HEK293 (cell line): ENCODE results near the gene GUCY1A2.

Experiments used
- CTCF ChIA-PET: fragments of 350-600 bp; formaldehyde crosslinking; extraction: SDS; loops from one replicate; lab custom pipeline; 2021; ENCODE audit warnings: antibody characterized with exemption; lab: Yijun Ruan, JAX
- POLR2A ChIA-PET: fragments of 300-600 bp; formaldehyde crosslinking; extraction: SDS; loops from one replicate; lab custom pipeline; 2020; ENCODE audit warnings: antibody characterized with exemption, inconsistent platforms; lab: Yijun Ruan, JAX
- H3K27ac ChIP-seq: fragments of 200-500 bp; sonication (Bioruptor generic); 2 replicates; pipeline ENCODE4 v1.5.1; 2014; ENCODE audit warnings: low read depth, low read length, control low read depth, inconsistent platforms; ENCODE audit errors: extremely low read depth
- H3K36me3 ChIP-seq, 2 experiments: fragments of 200-500 bp in 1 of 2; sonication (Bioruptor generic) in 1 of 2; 1 replicate in 1 of 2; 2 replicates in 1 of 2; pipeline ENCODE4 v1.5.1; 2014 to 2017; ENCODE audit warnings: inconsistent platforms in 2 of 2, low read length in 2 of 2; ENCODE audit not compliant: control insufficient read depth in 2 of 2, insufficient read depth in 1 of 2
- H3K4me1 ChIP-seq: fragments of 200-500 bp; sonication (Bioruptor generic); 2 replicates; pipeline ENCODE4 v1.5.1; 2014; ENCODE audit warnings: mild to moderate bottlenecking, low read length, inconsistent platforms; ENCODE audit not compliant: control insufficient read depth, insufficient read depth
- H3K4me3 ChIP-seq: 2 replicates; pipeline ENCODE4 v1.5.1; 2011; ENCODE audit warnings: low read depth, mild to moderate bottlenecking, control low read depth, low read length, moderate library complexity
- H3K9me3 ChIP-seq: fragments of 200-500 bp; sonication (Bioruptor generic); 2 replicates; pipeline ENCODE4 v1.5.1; 2014; ENCODE audit warnings: low read depth, low read length, inconsistent platforms; ENCODE audit not compliant: control insufficient read depth, insufficient read depth
- BCL11A ChIP-seq: fragments of 450-650 bp; formaldehyde crosslinking; IDR thresholded peaks from 2 replicates; pipeline ENCODE4 v1.5.1; 2016; ENCODE audit warnings: low read depth, missing biosample characterization, missing genetic modification characterization
- PRDM1 ChIP-seq: fragments of 450-650 bp; formaldehyde crosslinking; IDR thresholded peaks from 2 replicates; pipeline ENCODE4; 2016; ENCODE audit warnings: missing biosample characterization, missing genetic modification characterization
- PRDM10 ChIP-seq: fragments of 450-650 bp; formaldehyde crosslinking; IDR thresholded peaks from 2 replicates; pipeline ENCODE4 v1.5.1; 2016; ENCODE audit warnings: missing biosample characterization, missing genetic modification characterization
- TCF7L2 ChIP-seq: IDR thresholded peaks from 2 replicates; pipeline ENCODE4 v1.6.1; 2011; ENCODE audit warnings: low read depth, mild to moderate bottlenecking, inconsistent platforms, low read length, moderate library complexity, borderline replicate concordance
- ZNF10 ChIP-seq: fragments of 450-650 bp; formaldehyde crosslinking; IDR thresholded peaks from 2 replicates; pipeline ENCODE4 v1.5.1; 2017; ENCODE audit warnings: missing biosample characterization, missing genetic modification characterization
- ZNF157 ChIP-seq: fragments of 450-650 bp; formaldehyde crosslinking; IDR thresholded peaks from 2 replicates; pipeline ENCODE4 v1.5.1; 2016; ENCODE audit warnings: missing biosample characterization, missing genetic modification characterization
- ZNF211 ChIP-seq: fragments of 450-650 bp; formaldehyde crosslinking; IDR thresholded peaks from 2 replicates; pipeline ENCODE4 v1.5.1; 2016; ENCODE audit warnings: low read depth, missing biosample characterization, missing genetic modification characterization
- ZNF302 ChIP-seq: fragments of 450-650 bp; formaldehyde crosslinking; IDR thresholded peaks from 2 replicates; pipeline ENCODE4 v1.5.1; 2016; ENCODE audit warnings: missing biosample characterization, missing genetic modification characterization, low read depth
- ZNF514 ChIP-seq: fragments of 450-650 bp; formaldehyde crosslinking; IDR thresholded peaks from 2 replicates; pipeline ENCODE4 v1.5.1; 2016; ENCODE audit warnings: missing biosample characterization, missing genetic modification characterization
- ZNF549 ChIP-seq: fragments of 450-650 bp; IDR thresholded peaks from 2 replicates; pipeline ENCODE4 v1.5.1; 2018; ENCODE audit warnings: missing biosample characterization, missing genetic modification characterization, mild to moderate bottlenecking, inconsistent platforms, moderate library complexity
- ZNF660 ChIP-seq: fragments of 450-650 bp; IDR thresholded peaks from 2 replicates; pipeline ENCODE4 v1.5.1; 2018; ENCODE audit warnings: missing biosample characterization, mild to moderate bottlenecking, missing genetic modification characterization
- ZSCAN30 ChIP-seq: fragments of 450-650 bp; IDR thresholded peaks from 2 replicates; pipeline ENCODE4 v1.5.1; 2018; ENCODE audit warnings: missing biosample characterization, mild to moderate bottlenecking, missing genetic modification characterization, moderate library complexity
- TF ChIP-seq, protein P1 (sequence below): fragments of 450-650 bp; formaldehyde crosslinking; IDR thresholded peaks from 2 replicates; pipeline ENCODE4 v1.5.1; 2016; ENCODE audit warnings: missing biosample characterization, missing genetic modification characterization
- TF ChIP-seq, protein P2 (sequence below): fragments of 450-650 bp; formaldehyde crosslinking; conservative IDR thresholded peaks from 2 replicates; pipeline ENCODE4 v1.5.1; 2016; ENCODE audit warnings: low read depth, missing biosample characterization, missing genetic modification characterization
- TF ChIP-seq, protein P3 (sequence below): fragments of 450-650 bp; IDR thresholded peaks from 2 replicates; pipeline ENCODE4 v1.5.1; 2018; ENCODE audit warnings: missing biosample characterization, mild to moderate bottlenecking, missing genetic modification characterization

Gene GUCY1A2

GRCh38 chr11:106961518-106961917 lies 56.8 kb downstream of the GUCY1A2 start:
- H3K4me1 ChIP-seq: no peaks in the 10 kb centered on the region
- H3K9me3 ChIP-seq: no peaks in the 10 kb centered on the region
- no peaks in the 10 kb centered on the region for H3K36me3 ChIP-seq
- POLR2A ChIA-PET: interaction anchor here (0.9 to 1.2 kb wide), 3 partner anchors 9 to 884 kb away, joined by 3 read pairs; partner anchors contain the start of genes AASDHPPT and KBTBD3
- CTCF ChIA-PET: interaction anchor here (0.7 kb wide), 1 partner anchor 18 kb away, joined by 3 read pairs; no protein-coding TSS in a partner anchor
- H3K27ac ChIP-seq: no peak overlapping the region
- no peak overlapping the region for H3K4me3 ChIP-seq
- TF ChIP-seq PRDM1 (tag by site-specific recombination) (no peak), ZNF302 (no peak), ZNF157 (no peak), ZNF211 (tag by site-specific recombination) (no peak), BCL11A (tag by site-specific recombination) (no peak), ZNF660 (no peak), ZNF549 (tag by site-specific recombination) (no peak), TCF7L2 (no peak), ZSCAN30 (tag by site-specific recombination) (no peak), ZNF514 (no peak)
- TF ChIP-seq, protein P1, sequence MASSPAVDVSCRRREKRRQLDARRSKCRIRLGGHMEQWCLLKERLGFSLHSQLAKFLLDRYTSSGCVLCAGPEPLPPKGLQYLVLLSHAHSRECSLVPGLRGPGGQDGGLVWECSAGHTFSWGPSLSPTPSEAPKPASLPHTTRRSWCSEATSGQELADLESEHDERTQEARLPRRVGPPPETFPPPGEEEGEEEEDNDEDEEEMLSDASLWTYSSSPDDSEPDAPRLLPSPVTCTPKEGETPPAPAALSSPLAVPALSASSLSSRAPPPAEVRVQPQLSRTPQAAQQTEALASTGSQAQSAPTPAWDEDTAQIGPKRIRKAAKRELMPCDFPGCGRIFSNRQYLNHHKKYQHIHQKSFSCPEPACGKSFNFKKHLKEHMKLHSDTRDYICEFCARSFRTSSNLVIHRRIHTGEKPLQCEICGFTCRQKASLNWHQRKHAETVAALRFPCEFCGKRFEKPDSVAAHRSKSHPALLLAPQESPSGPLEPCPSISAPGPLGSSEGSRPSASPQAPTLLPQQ (tag by site-specific recombination): no peak
- TF ChIP-seq, protein P2, sequence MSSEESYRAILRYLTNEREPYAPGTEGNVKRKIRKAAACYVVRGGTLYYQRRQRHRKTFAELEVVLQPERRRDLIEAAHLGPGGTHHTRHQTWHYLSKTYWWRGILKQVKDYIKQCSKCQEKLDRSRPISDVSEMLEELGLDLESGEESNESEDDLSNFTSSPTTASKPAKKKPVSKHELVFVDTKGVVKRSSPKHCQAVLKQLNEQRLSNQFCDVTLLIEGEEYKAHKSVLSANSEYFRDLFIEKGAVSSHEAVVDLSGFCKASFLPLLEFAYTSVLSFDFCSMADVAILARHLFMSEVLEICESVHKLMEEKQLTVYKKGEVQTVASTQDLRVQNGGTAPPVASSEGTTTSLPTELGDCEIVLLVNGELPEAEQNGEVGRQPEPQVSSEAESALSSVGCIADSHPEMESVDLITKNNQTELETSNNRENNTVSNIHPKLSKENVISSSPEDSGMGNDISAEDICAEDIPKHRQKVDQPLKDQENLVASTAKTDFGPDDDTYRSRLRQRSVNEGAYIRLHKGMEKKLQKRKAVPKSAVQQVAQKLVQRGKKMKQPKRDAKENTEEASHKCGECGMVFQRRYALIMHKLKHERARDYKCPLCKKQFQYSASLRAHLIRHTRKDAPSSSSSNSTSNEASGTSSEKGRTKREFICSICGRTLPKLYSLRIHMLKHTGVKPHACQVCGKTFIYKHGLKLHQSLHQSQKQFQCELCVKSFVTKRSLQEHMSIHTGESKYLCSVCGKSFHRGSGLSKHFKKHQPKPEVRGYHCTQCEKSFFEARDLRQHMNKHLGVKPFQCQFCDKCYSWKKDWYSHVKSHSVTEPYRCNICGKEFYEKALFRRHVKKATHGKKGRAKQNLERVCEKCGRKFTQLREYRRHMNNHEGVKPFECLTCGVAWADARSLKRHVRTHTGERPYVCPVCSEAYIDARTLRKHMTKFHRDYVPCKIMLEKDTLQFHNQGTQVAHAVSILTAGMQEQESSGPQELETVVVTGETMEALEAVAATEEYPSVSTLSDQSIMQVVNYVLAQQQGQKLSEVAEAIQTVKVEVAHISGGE (tag by site-specific recombination): no peak
- TF ChIP-seq, protein P3, sequence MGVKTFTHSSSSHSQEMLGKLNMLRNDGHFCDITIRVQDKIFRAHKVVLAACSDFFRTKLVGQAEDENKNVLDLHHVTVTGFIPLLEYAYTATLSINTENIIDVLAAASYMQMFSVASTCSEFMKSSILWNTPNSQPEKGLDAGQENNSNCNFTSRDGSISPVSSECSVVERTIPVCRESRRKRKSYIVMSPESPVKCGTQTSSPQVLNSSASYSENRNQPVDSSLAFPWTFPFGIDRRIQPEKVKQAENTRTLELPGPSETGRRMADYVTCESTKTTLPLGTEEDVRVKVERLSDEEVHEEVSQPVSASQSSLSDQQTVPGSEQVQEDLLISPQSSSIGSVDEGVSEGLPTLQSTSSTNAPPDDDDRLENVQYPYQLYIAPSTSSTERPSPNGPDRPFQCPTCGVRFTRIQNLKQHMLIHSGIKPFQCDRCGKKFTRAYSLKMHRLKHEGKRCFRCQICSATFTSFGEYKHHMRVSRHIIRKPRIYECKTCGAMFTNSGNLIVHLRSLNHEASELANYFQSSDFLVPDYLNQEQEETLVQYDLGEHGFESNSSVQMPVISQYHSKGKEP (tag by site-specific recombination): no peak

- POLR2A ChIA-PET: interaction anchor here (0.9 to 1.1 kb wide), 2 partner anchors 10 to 884 kb away, joined by 3 read pairs; partner anchors contain the start of genes AASDHPPT and KBTBD3
Observed at GRCh38 chr11:106961048-106961447, 57.2 kb downstream of the GUCY1A2 start.

More at GRCh38 chr11:106961048-106961447, 57.2 kb downstream of the GUCY1A2 start:
- CTCF ChIA-PET: no interaction called here
- H3K4me3 ChIP-seq: no peak overlapping the region
- no peaks in the 10 kb centered on the region for H3K9me3 ChIP-seq
- H3K36me3 ChIP-seq: no peaks in the 10 kb centered on the region
- H3K27ac ChIP-seq: no peak overlapping the region
- no peak for TF ChIP-seq PRDM10 (tag by site-specific recombination)
- TF ChIP-seq ZNF10: no peak
- no peak for TF ChIP-seq ZNF302
- H3K4me1 ChIP-seq: no peaks in the 10 kb centered on the region
